Activated T-helper 9 cell treated with anti-CD3 and anti-CD28 coated beads, Interleukin-2, amount 50 U/mL, for 16 hours (primary cell): ENCODE measurements around the gene SUV39H2.
"Not testable (repeated sequence)": the region's sequence is repeated elsewhere in the genome, so short reads cannot be mapped to it uniquely, and the experiment has no call there.

ENCODE experiments used
- DNase-seq: peaks from one replicate; pipeline ENCODE4 v3.0.0-alpha.2; 2020; ENCODE audit warnings: low read depth

The SUV39H2 gene

GRCh38 chr10:14938971-14939370 lies 60.3 kb downstream of the SUV39H2 start:
- DNase-seq: not testable (repeated sequence)

- DNase-seq: not testable (repeated sequence)
Observed at GRCh38 chr10:14942147-14942949, 63.7 kb downstream of the SUV39H2 start.

- DNase-seq: not testable (repeated sequence)
Observed at GRCh38 chr10:14942950-14943338, 64.3 kb downstream of the SUV39H2 start.

- no peak for DNase-seq
Observed at GRCh38 chr10:14945108-14945507, 66.4 kb downstream of the SUV39H2 start.

- no peak for DNase-seq
Observed at GRCh38 chr10:14947268-14947667, 68.6 kb downstream of the SUV39H2 start.

- DNase-seq: no peak
Observed at GRCh38 chr10:14949291-14949690, 70.6 kb downstream of the SUV39H2 start.

GRCh38 chr10:14952851-14953423 lies 74.3 kb downstream of the SUV39H2 start:
- no peak for DNase-seq

- no peak for DNase-seq
Observed at GRCh38 chr10:14953424-14954000, 74.8 kb downstream of the SUV39H2 start.
